Measurements from ENCODE around the gene HTR1A. TPM values are rescaled to one million over a fixed set of nuclear protein-coding genes. Genes with fewer than 3 reads are reported as not detected.

HTR1A gene
- total RNA-seq, 1 experiment from 2014 or later: not detected

GRCh38 chr5:63987053-63987452 lies 24.8 kb upstream of the HTR1A start:
- H3K9me3 ChIP-seq (ENCODE audit: low read depth, low read length, poor library complexity, severe bottlenecking): no peaks in the 10 kb centered on the region
- no peaks in the 10 kb centered on the region for H3K27me3 ChIP-seq (replicated peaks; ENCODE audit: insufficient read depth, low read depth, low read length, poor library complexity)
- no peaks in the 10 kb centered on the region for H3K36me3 ChIP-seq (ENCODE audit: insufficient read depth, low read length, poor library complexity, severe bottlenecking)
- ChIA-PET POLR2A (ENCODE audit: low non-redundant PET) (no interaction called here), CTCF (no interaction called here)
- TF ChIP-seq EZH2 (IDR thresholded peaks at IDR 0.05; ENCODE audit: borderline replicate concordance, low read depth, low read length, poor library complexity, severe bottlenecking): no peak
- TF ChIP-seq CTCF (conservative IDR thresholded peaks at IDR 0.05; ENCODE audit: low read depth, low read length): no peak
- no peaks in the 10 kb centered on the region for H3K4me1 ChIP-seq (ENCODE audit: insufficient read depth, low read length, poor library complexity, severe bottlenecking)
- no peak overlapping the region for H3K27ac ChIP-seq (ENCODE audit: low read depth, low read length, poor library complexity, severe bottlenecking)
- intact Hi-C loops (cut with micrococcal nuclease; ENCODE audit: unreplicated experiment): no loop called here
- no TSS peak for BruUV-seq (replicated peaks)
- DNase-seq (ENCODE audit: low spot score): no peak
- no peak overlapping the region for H3K4me3 ChIP-seq (ENCODE audit: low read depth, low read length, poor library complexity, severe bottlenecking)

DNA sequence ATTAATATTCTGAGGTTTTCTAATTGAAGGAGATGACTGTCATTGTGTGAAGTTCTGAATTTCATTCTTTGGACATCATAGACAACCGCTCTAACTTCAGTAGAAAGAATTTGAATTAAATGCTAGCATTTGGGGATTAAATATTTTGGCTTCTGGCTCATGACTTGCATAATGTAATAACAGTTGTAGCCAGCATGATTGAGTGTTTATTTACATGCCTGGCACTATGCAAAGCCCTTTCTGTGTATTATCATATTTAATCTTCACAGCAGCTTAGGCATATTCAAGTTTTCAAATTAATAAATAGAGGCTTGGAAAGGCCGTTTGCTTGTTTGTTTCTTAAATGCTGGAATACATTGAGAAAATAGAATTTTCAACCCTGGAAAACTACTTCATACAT lies 19.6 kb upstream of the HTR1A start:
- H3K27me3 ChIP-seq (replicated peaks; ENCODE audit: insufficient read depth, low read depth, low read length, poor library complexity): no peaks in the 10 kb centered on the region
- H3K4me3 ChIP-seq (ENCODE audit: low read depth, low read length, poor library complexity, severe bottlenecking): no peak overlapping the region
- TF ChIP-seq EZH2 (IDR thresholded peaks at IDR 0.05; ENCODE audit: borderline replicate concordance, low read depth, low read length, poor library complexity, severe bottlenecking): no peak
- no peak for TF ChIP-seq CTCF (conservative IDR thresholded peaks at IDR 0.05; ENCODE audit: low read depth, low read length)
- ChIA-PET CTCF (no interaction called here), POLR2A (ENCODE audit: low non-redundant PET) (no interaction called here)
- no peaks in the 10 kb centered on the region for H3K36me3 ChIP-seq (ENCODE audit: insufficient read depth, low read length, poor library complexity, severe bottlenecking)
- no peak overlapping the region for H3K27ac ChIP-seq (ENCODE audit: low read depth, low read length, poor library complexity, severe bottlenecking)
- BruUV-seq (replicated peaks): no TSS peak
- DNase-seq (ENCODE audit: low spot score): no peak
- intact Hi-C loops (cut with micrococcal nuclease; ENCODE audit: unreplicated experiment): no loop called here
- no peaks in the 10 kb centered on the region for H3K9me3 ChIP-seq (ENCODE audit: low read depth, low read length, poor library complexity, severe bottlenecking)
- H3K4me1 ChIP-seq (ENCODE audit: insufficient read depth, low read length, poor library complexity, severe bottlenecking): no peaks in the 10 kb centered on the region

GRCh38 chr5:63963926-63964325 lies 1.7 kb upstream of the HTR1A start:
- Histone ChIP-seq H3K4me1 (ENCODE audit: insufficient read depth, low read length, poor library complexity, severe bottlenecking) (no peaks in the 10 kb centered on the region), H3K4me3 (ENCODE audit: low read depth, low read length, poor library complexity, severe bottlenecking) (no peak overlapping the region), H3K27me3 (replicated peaks; ENCODE audit: insufficient read depth, low read depth, low read length, poor library complexity) (peaks cover 40% of the 10 kb centered on the region), H3K9me3 (ENCODE audit: low read depth, low read length, poor library complexity, severe bottlenecking) (no peaks in the 10 kb centered on the region), H3K27ac (ENCODE audit: low read depth, low read length, poor library complexity, severe bottlenecking) (no peak overlapping the region), H3K36me3 (ENCODE audit: insufficient read depth, low read length, poor library complexity, severe bottlenecking) (no peaks in the 10 kb centered on the region)
- ChIA-PET CTCF (no interaction called here), POLR2A (ENCODE audit: low non-redundant PET) (no interaction called here)
- BruUV-seq (replicated peaks): no TSS peak
- TF ChIP-seq EZH2 (IDR thresholded peaks at IDR 0.05; ENCODE audit: borderline replicate concordance, low read depth, low read length, poor library complexity, severe bottlenecking) (no peak), CTCF (conservative IDR thresholded peaks at IDR 0.05; ENCODE audit: low read depth, low read length) (no peak)
- no peak for DNase-seq (ENCODE audit: low spot score)
- intact Hi-C loops (cut with micrococcal nuclease; ENCODE audit: unreplicated experiment): loop anchor here (1.0 to 10.0 kb wide), 5 partner anchors 481 to 1519 kb away; no protein-coding TSS in a partner anchor

All from A673 (cell line).